GM12874 (cell line): Measurements from ENCODE around the gene TEX36.
A peak's percentile ranks its signal among the peaks of the same experiment; 100 is the strongest.

Source experiments
- CTCF ChIP-seq: IDR thresholded peaks from 2 replicates; pipeline ENCODE4 v1.5.1; 2011; ENCODE audit warnings: low read depth, mild to moderate bottlenecking, control low read depth, low read length, moderate library complexity; ENCODE audit not compliant: insufficient read depth

The TEX36 gene

GRCh38 chr10:125638555-125638954 is 44.4 kb downstream of the TEX36 start:
- no peak for TF ChIP-seq CTCF

GRCh38 chr10:125637496-125637895 is 45.5 kb downstream of the TEX36 start:
- no peak for TF ChIP-seq CTCF

- TF ChIP-seq CTCF = no peak
Measured at GRCh38 chr10:125634606-125635005, 48.4 kb downstream of the TEX36 start.

GRCh38 chr10:125633517-125633999 is 49.4 kb downstream of the TEX36 start:
- TF ChIP-seq CTCF = no peak

GRCh38 chr10:125631806-125632205 is 51.2 kb downstream of the TEX36 start:
- TF ChIP-seq CTCF = no peak

- peak; percentile 42 for TF ChIP-seq CTCF
Measured at GRCh38 chr10:125629758-125630376, 53.1 kb downstream of the TEX36 start.

- TF ChIP-seq CTCF = no peak
Measured at GRCh38 chr10:125628104-125629049, 54.6 kb downstream of the TEX36 start.
